Measurements from ENCODE around the gene VIPR2. TPM values are rescaled to one million over a fixed set of nuclear protein-coding genes. Genes with fewer than 3 reads are reported as not detected.

The VIPR2 gene
- total and polyA plus RNA-seq, 2 of the 13 experiments (the other 11 are each of a cell fraction or from before 2014, with no cell fraction given): not detected

- TF ChIP-seq ZNF407 (CRISPR knock-in tag; IDR thresholded peaks at IDR 0.05; ENCODE audit: not compliant biosample characterization): no peak
These were observed 109.7 kb downstream of the VIPR2 start (continued) for GRCh38 chr7:159034988-159035387.

- H3K4me2 ChIP-seq (ENCODE audit: low read depth, low read length): no peak overlapping the region
- FAIRE-seq: no peak
- no peak overlapping the region for H2AFZ ChIP-seq (ENCODE audit: low read length)
- H3K79me2 ChIP-seq (ENCODE audit: insufficient read depth, low read length): no peaks in the 10 kb centered on the region
- ChIA-PET CTCF (ENCODE audit: low intra/inter-chr PET ratio, low total read pairs) (no interaction called here), POLR2A (no interaction called here)
- WGBS (ENCODE audit: low lambda C conversion rate): 45% methylated on average over 10 of the region's 10 CpGs
- no peak overlapping the region for H3K9ac ChIP-seq (ENCODE audit: insufficient read depth, low read depth, low read length)
- H3K36me3 ChIP-seq (replicated peaks in 1 of 2; ENCODE audit: control insufficient read depth in 1 of 2, insufficient read depth in 2 of 2, low read length in 2 of 2): no peaks in the 10 kb centered on the region
- no peaks in the 10 kb centered on the region for H4K20me1 ChIP-seq (ENCODE audit: insufficient read depth, low read length)
- in situ Hi-C loops (cut with HindIII; ENCODE audit: extremely low pct_ligation_motif_present, low pct_unique_long_range_greater_than_20kb): no loop called here
- no peak for DNase-seq (ENCODE audit: low spot score)
- ATAC-seq: no peak
- H3K9me3 ChIP-seq (ENCODE audit: low read length): no peaks in the 10 kb centered on the region
- H3K27me3 ChIP-seq (ENCODE audit: control insufficient read depth in 1 of 2, insufficient read depth in 2 of 2, low read length in 2 of 2): peaks cover 4 to 81% of the 10 kb centered on the region in 2 experiments; a peak in 3 of 5 replicates
- intact Hi-C loops (cut with micrococcal nuclease; ENCODE audit: unreplicated experiment): no loop called here
- H3K4me1 ChIP-seq (ENCODE audit: insufficient read depth, low read length): no peaks in the 10 kb centered on the region; the same call in 1 of the 2 replicates
- no peak overlapping the region for H3K27ac ChIP-seq (ENCODE audit: extremely low read length, insufficient read depth, low read length)
- BruUV-seq (replicated peaks): no TSS peak
- H3K4me3 ChIP-seq (replicated peaks in 1 of 3; ENCODE audit: insufficient read depth in 1 of 3, low read depth in 2 of 3, low read length in 3 of 3): no peak overlapping the region
- TF ChIP-seq HIVEP1 (CRISPR knock-in tag; IDR thresholded peaks at IDR 0.05): no peak
- no peak for TF ChIP-seq GFI1 (CRISPR knock-in tag; IDR thresholded peaks at IDR 0.05; ENCODE audit: borderline replicate concordance)
- no peak for TF ChIP-seq ISX (CRISPR knock-in tag; conservative IDR thresholded peaks at IDR 0.05)
- no peak for TF ChIP-seq NFAT5 (CRISPR knock-in tag; IDR thresholded peaks at IDR 0.05)
- no peak for TF ChIP-seq ESRRA (CRISPR knock-in tag; IDR thresholded peaks at IDR 0.05; ENCODE audit: low read depth)
- no peak for TF ChIP-seq SPEN (CRISPR knock-in tag; IDR thresholded peaks at IDR 0.05; ENCODE audit: low read depth)
- TF ChIP-seq KLF6 (CRISPR knock-in tag; IDR thresholded peaks at IDR 0.05): no peak
- no peak for TF ChIP-seq ZNF577 (CRISPR knock-in tag; IDR thresholded peaks at IDR 0.05; ENCODE audit: borderline replicate concordance, low read depth)
These were observed 110.3 kb downstream of the VIPR2 start for GRCh38 chr7:159034394-159034793.
